ENCODE data around the gene HMCN2.

HMCN2 gene

GRCh38 chr9:130290291-130291181, 25.0 kb downstream of the HMCN2 start:
- no peak for DNase-seq

- DNase-seq = no peak
Observed at GRCh38 chr9:130291474-130291873, 25.9 kb downstream of the HMCN2 start.

GRCh38 chr9:130292106-130292505, 26.5 kb downstream of the HMCN2 start:
- DNase-seq = no peak

GRCh38 chr9:130294664-130295063, 29.1 kb downstream of the HMCN2 start:
- no peak for DNase-seq

GRCh38 chr9:130295431-130295830, 29.9 kb downstream of the HMCN2 start:
- DNase-seq = no peak

- no peak for DNase-seq
Observed at GRCh38 chr9:130295945-130296782, 30.6 kb downstream of the HMCN2 start.

GRCh38 chr9:130296783-130297055, 31.2 kb downstream of the HMCN2 start:
- DNase-seq = no peak

GRCh38 chr9:130297371-130297770, 31.8 kb downstream of the HMCN2 start:
- no peak for DNase-seq

- no peak for DNase-seq
Observed at GRCh38 chr9:130298662-130299279, 33.2 kb downstream of the HMCN2 start.

- no peak for DNase-seq
Observed at GRCh38 chr9:130299785-130300615, 34.4 kb downstream of the HMCN2 start.

- DNase-seq = no peak
Observed at GRCh38 chr9:130300739-130301138, 35.2 kb downstream of the HMCN2 start.

GRCh38 chr9:130301483-130302286, 36.1 kb downstream of the HMCN2 start:
- no peak for DNase-seq

- DNase-seq = no peak
Observed at GRCh38 chr9:130302785-130303612, 37.4 kb downstream of the HMCN2 start.

GRCh38 chr9:130303613-130304055, 38.1 kb downstream of the HMCN2 start:
- DNase-seq = no peak

GRCh38 chr9:130304116-130304515, 38.6 kb downstream of the HMCN2 start:
- no peak for DNase-seq

GRCh38 chr9:130304643-130305042, 39.1 kb downstream of the HMCN2 start:
- DNase-seq = no peak

- no peak for DNase-seq
Observed at GRCh38 chr9:130305381-130305780, 39.8 kb downstream of the HMCN2 start.

GRCh38 chr9:130306823-130307666, 41.5 kb downstream of the HMCN2 start:
- no peak for DNase-seq

GRCh38 chr9:130307667-130307943, 42.0 kb downstream of the HMCN2 start:
- no peak for DNase-seq

- DNase-seq = no peak
Observed at GRCh38 chr9:130308081-130308571, 42.6 kb downstream of the HMCN2 start.

Data from SHP77 (cell line).